GM18517 (cell line): Measurements from ENCODE around the gene SMIM12.
A peak's percentile ranks its signal among the peaks of the same experiment; 100 is the strongest.

Experiments
- ATAC-seq: cut with Tn5 transposase; IDR thresholded peaks from one replicate; pipeline ENCODE4 v1.9.1; 2021; ENCODE audit warnings: mild to moderate bottlenecking, moderate library complexity; ENCODE audit not compliant: unreplicated experiment

SMIM12 gene

GRCh38 chr1:34859446-34860200, at the start of gene SMIM12:
Gene SMIM12, minus strand, starts transcription at chr1:34859749. Its CDS starts 3,772 bp downstream, at chr1:34855977.
- ATAC-seq: peak; percentile 89

GRCh38 chr1:34908369-34908768, 48.8 kb upstream of the SMIM12 start:
- ATAC-seq: no peak

- ATAC-seq: no peak
These were observed 48.0 kb upstream of the SMIM12 start for GRCh38 chr1:34907487-34908090.

- no peak for ATAC-seq
These were observed 47.2 kb upstream of the SMIM12 start for GRCh38 chr1:34906756-34907155.

GRCh38 chr1:34906222-34906621, 46.7 kb upstream of the SMIM12 start:
- no peak for ATAC-seq

GRCh38 chr1:34905098-34905459, 45.5 kb upstream of the SMIM12 start:
- no peak for ATAC-seq

- no peak for ATAC-seq
These were observed 44.9 kb upstream of the SMIM12 start for GRCh38 chr1:34904236-34905097.

GRCh38 chr1:34901919-34902318, 42.4 kb upstream of the SMIM12 start:
- no peak for ATAC-seq

GRCh38 chr1:34900775-34901502, 41.4 kb upstream of the SMIM12 start:
- no peak for ATAC-seq

- no peak for ATAC-seq
These were observed 40.4 kb upstream of the SMIM12 start for GRCh38 chr1:34899906-34900305.

- no peak for ATAC-seq
These were observed 39.9 kb upstream of the SMIM12 start for GRCh38 chr1:34899471-34899870.

- ATAC-seq: no peak
These were observed 38.8 kb upstream of the SMIM12 start for GRCh38 chr1:34898330-34898761.

GRCh38 chr1:34896612-34897011, 37.1 kb upstream of the SMIM12 start:
- no peak for ATAC-seq

GRCh38 chr1:34889705-34890104, 30.2 kb upstream of the SMIM12 start:
- no peak for ATAC-seq

GRCh38 chr1:34887593-34887992, 28.0 kb upstream of the SMIM12 start:
- ATAC-seq: no peak

- ATAC-seq: no peak
These were observed 26.1 kb upstream of the SMIM12 start for GRCh38 chr1:34885405-34886247.

- no peak for ATAC-seq
These were observed 25.4 kb upstream of the SMIM12 start for GRCh38 chr1:34884961-34885360.

- ATAC-seq: no peak
These were observed 25.0 kb upstream of the SMIM12 start for GRCh38 chr1:34884536-34884935.

GRCh38 chr1:34879230-34879629, 19.7 kb upstream of the SMIM12 start:
- ATAC-seq: no peak

GRCh38 chr1:34876406-34876805, 16.9 kb upstream of the SMIM12 start:
- ATAC-seq: no peak
